ENCODE data around the gene MYL11. TPM values are rescaled to one million over a fixed set of nuclear protein-coding genes. Genes with fewer than 3 reads are reported as not detected.

MYL11 gene
- polyA plus RNA-seq, 1 donor from 2014 or later = not detected

DNA sequence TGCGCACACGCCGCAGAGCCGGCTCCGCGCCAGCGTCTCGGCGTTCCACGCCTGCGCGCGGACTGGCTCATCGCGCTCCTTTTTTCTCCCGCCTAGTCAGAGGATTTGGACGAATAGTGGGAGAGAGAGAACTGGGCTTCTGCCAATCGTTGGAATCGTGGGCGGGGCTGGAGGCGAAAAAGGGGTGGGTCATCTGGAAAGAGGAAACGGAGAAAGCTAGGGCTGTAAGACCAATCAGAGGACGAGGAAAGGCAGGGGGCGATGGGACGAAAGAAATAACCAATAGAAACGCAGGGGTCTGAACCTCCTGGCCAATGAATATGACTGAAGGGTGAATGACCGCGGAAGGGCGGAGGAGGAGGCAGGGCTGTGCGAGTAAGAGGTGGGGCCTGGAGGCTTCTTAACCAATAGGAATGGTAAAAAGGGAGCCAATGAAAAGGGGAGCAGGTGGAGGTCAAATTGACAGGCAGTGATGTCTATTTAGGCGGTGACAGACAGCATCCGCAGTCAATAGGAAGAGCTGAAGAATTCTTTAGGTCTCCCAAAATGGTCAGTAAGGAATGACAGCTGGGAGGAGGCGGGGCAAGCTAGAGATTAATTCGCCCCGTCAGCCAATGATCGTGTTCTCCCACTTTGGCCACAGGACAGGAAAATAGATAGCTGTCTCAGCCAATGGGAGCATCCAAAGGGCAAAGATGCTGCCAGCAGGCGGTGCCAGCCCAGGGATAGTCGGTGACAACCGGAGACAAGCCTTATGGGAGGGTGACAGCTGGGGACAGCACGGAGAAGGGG, 4.0 kb upstream of the MYL11 start, which contains the start of gene TBC1D10B:
Gene TBC1D10B (minus strand): TSS at position 39 of the 792 bp plus-strand sequence. CDS start 311 bp downstream, outside the sequence.
- peak within 1 kb of the TSS; percentile 56 for H2AFZ ChIP-seq (ENCODE audit: low read depth, low read length)
- H3K79me2 ChIP-seq (replicated peaks; ENCODE audit: insufficient read depth, low read length) = peaks cover 42% of the 10 kb centered on the region
- TF ChIP-seq SMC3 (conservative IDR thresholded peaks at IDR 0.05; ENCODE audit: poor library complexity) (no peak), POLR2AphosphoS5 (IDR thresholded peaks at IDR 0.05) (peak; percentile 79), EZH2 (IDR thresholded peaks at IDR 0.05; ENCODE audit: borderline replicate concordance, insufficient read depth, low read length, poor library complexity, severe bottlenecking) (no peak), EP300 (conservative IDR thresholded peaks at IDR 0.05; ENCODE audit: poor library complexity, severe bottlenecking) (peak; percentile 94)
- TF ChIP-seq, protein P1, sequence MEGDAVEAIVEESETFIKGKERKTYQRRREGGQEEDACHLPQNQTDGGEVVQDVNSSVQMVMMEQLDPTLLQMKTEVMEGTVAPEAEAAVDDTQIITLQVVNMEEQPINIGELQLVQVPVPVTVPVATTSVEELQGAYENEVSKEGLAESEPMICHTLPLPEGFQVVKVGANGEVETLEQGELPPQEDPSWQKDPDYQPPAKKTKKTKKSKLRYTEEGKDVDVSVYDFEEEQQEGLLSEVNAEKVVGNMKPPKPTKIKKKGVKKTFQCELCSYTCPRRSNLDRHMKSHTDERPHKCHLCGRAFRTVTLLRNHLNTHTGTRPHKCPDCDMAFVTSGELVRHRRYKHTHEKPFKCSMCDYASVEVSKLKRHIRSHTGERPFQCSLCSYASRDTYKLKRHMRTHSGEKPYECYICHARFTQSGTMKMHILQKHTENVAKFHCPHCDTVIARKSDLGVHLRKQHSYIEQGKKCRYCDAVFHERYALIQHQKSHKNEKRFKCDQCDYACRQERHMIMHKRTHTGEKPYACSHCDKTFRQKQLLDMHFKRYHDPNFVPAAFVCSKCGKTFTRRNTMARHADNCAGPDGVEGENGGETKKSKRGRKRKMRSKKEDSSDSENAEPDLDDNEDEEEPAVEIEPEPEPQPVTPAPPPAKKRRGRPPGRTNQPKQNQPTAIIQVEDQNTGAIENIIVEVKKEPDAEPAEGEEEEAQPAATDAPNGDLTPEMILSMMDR (IDR thresholded peaks at IDR 0.05; ENCODE audit: poor library complexity, severe bottlenecking) = peak; percentile 75
- H3K4me2 ChIP-seq (ENCODE audit: low read length) = peak within 1 kb of the TSS; percentile 98
- H3K36me3 ChIP-seq (ENCODE audit: insufficient read depth, low read length) = no peaks in the 10 kb centered on the region
- no peaks in the 10 kb centered on the region for H3K9me2 ChIP-seq (ENCODE audit: insufficient read depth, low read length)
- H3K9ac ChIP-seq (ENCODE audit: low read length) = peak within 1 kb of the TSS; percentile 85
- H3K27ac ChIP-seq (ENCODE audit: low read length) = peak within 1 kb of the TSS; percentile 98
- H3K27me3 ChIP-seq (ENCODE audit: insufficient read depth, low read depth, low read length) = no peaks in the 10 kb centered on the region
- H3K4me3 ChIP-seq (ENCODE audit: low read length) = peak within 1 kb of the TSS; percentile 97
- H3K9me3 ChIP-seq (ENCODE audit: low read length) = no peaks in the 10 kb centered on the region
- no peaks in the 10 kb centered on the region for H3F3A ChIP-seq (ENCODE audit: insufficient read depth, low read length, poor library complexity, severe bottlenecking)
- peaks cover 24% of the 10 kb centered on the region for H4K20me1 ChIP-seq (ENCODE audit: insufficient read depth)

DNA sequence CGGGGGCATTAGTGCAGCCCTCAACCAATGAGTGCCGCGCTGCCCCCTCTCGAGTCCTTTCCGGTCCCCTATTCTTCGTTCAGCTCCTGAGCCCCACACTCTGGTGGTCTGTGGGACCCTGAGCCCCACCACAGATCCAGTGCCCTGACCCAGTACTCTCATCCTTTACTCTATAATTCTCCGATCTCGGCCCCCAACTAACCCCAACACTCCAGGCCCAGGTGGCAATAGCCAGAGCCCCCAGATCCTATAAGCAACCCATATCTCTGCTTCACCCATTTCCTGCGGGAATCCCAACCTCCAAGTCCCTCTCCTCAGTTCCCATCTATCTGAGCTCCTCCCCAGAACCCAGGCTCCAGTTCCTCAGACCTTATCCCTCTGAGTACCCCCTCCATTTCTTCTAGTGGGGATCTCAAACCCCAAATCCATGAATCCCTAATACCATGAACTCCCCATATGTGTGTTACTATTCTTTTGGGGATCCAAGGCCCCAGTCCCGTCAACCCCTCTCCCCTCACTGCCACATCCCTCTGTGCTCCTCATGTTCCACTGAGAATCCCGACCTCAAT, 3.3 kb upstream of the MYL11 start:
- H3K4me2 ChIP-seq (ENCODE audit: low read length) = peak overlapping the region; percentile 53
- no peaks in the 10 kb centered on the region for H3K9me3 ChIP-seq (ENCODE audit: low read length)
- H3K36me3 ChIP-seq (ENCODE audit: insufficient read depth, low read length) = no peaks in the 10 kb centered on the region
- no peaks in the 10 kb centered on the region for H3K9me2 ChIP-seq (ENCODE audit: insufficient read depth, low read length)
- peaks cover 35% of the 10 kb centered on the region for H3K79me2 ChIP-seq (replicated peaks; ENCODE audit: insufficient read depth, low read length)
- peak overlapping the region; percentile 56 for H2AFZ ChIP-seq (ENCODE audit: low read depth, low read length)
- H3F3A ChIP-seq (ENCODE audit: insufficient read depth, low read length, poor library complexity, severe bottlenecking) = no peaks in the 10 kb centered on the region
- TF ChIP-seq MXI1 (conservative IDR thresholded peaks at IDR 0.05; ENCODE audit: poor library complexity, severe bottlenecking) = peak; percentile 27
- TF ChIP-seq RAD21 (conservative IDR thresholded peaks at IDR 0.05) = peak; percentile 56
- no peak for TF ChIP-seq EP300 (conservative IDR thresholded peaks at IDR 0.05; ENCODE audit: poor library complexity, severe bottlenecking)
- TF ChIP-seq SMC3 (conservative IDR thresholded peaks at IDR 0.05; ENCODE audit: poor library complexity) = peak; percentile 62
- TF ChIP-seq POLR2AphosphoS5 (IDR thresholded peaks at IDR 0.05) = no peak
- TF ChIP-seq EZH2 (IDR thresholded peaks at IDR 0.05; ENCODE audit: borderline replicate concordance, insufficient read depth, low read length, poor library complexity, severe bottlenecking) = no peak
- TF ChIP-seq, protein P1 (IDR thresholded peaks at IDR 0.05; ENCODE audit: poor library complexity, severe bottlenecking) = peak; percentile 30
- peak overlapping the region; percentile 63 for H3K4me3 ChIP-seq (ENCODE audit: low read length)
- peaks cover 20% of the 10 kb centered on the region for H4K20me1 ChIP-seq (ENCODE audit: insufficient read depth)
- peak overlapping the region; percentile 82 for H3K9ac ChIP-seq (ENCODE audit: low read length)
- H3K27me3 ChIP-seq (ENCODE audit: insufficient read depth, low read depth, low read length) = no peaks in the 10 kb centered on the region
- H3K27ac ChIP-seq (ENCODE audit: low read length) = peak overlapping the region; percentile 98
